ENCODE measurements around the gene AHNAK2.

GRCh38 chr14:104974665-104975390 lies 3.3 kb downstream of the AHNAK2 start:
- TF ChIP-seq CSDC2 (CRISPR knock-in tag; IDR thresholded peaks at IDR 0.05) (no peak), OSR1 (CRISPR knock-in tag; IDR thresholded peaks at IDR 0.05) (no peak), ESRRG (CRISPR knock-in tag; IDR thresholded peaks at IDR 0.05) (no peak), ZNF70 (CRISPR knock-in tag; IDR thresholded peaks at IDR 0.05) (no peak), ZNF8 (CRISPR knock-in tag; IDR thresholded peaks at IDR 0.05) (no peak), CSRNP3 (CRISPR knock-in tag; IDR thresholded peaks at IDR 0.05) (no peak), RARB (CRISPR knock-in tag; IDR thresholded peaks at IDR 0.05) (no peak), PATZ1 (CRISPR knock-in tag; IDR thresholded peaks at IDR 0.05; ENCODE audit: borderline replicate concordance) (no peak), ISL1 (CRISPR knock-in tag; IDR thresholded peaks at IDR 0.05) (no peak), ARNTL (CRISPR knock-in tag; IDR thresholded peaks at IDR 0.05; ENCODE audit: borderline replicate concordance, low read depth) (no peak)

Data from SK-N-SH treated with all-trans-retinoic acid at 6 μM for 48 hours (cell line).